ENCODE data around the gene MYH9. TPM values are rescaled to one million over a fixed set of nuclear protein-coding genes. Genes with fewer than 3 reads are reported as not detected.

The MYH9 gene
- total RNA-seq, 1 experiment from 2014 or later, result 758 TPM

DNA sequence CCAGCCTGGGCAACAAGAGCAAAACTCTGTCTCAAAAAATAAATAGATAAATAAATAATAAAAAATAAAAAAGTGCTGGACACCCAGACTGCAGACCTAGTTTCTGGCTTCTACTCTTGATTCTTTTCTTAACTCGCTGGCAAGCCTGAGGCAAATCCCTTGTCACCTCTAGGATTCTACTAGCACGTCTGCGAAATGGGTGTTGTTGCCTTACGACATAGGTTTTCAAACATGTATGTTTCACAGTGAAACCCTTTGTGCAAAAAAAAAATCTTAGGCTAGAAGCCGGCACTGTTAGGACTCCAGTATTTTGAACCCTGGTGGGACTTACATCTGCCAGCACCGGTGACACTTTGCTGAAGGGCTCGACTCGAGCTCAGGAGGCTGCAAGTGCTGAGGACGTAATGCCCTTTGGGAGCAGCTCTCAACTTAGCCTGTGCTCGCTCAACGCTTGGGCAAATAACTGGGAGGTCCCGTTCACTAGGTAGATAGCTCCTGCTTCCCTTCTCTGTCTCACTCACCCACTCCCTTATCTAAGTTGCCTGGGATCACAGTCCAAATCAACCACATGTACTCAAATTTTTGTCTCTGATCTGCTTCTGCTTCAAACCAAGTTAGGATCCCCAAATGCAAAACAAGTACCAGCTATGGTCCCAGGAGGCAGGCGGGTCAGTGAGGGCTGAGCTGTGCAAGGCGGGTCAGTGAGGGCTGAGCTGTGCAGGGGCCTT lies 34.7 kb upstream of the MYH9 start:
- Histone ChIP-seq H4K20me1 (ENCODE audit: insufficient read depth) (no peaks in the 10 kb centered on the region), H3K4me3 (no peak overlapping the region), H3K27me3 (ENCODE audit: insufficient read depth, low read depth) (no peaks in the 10 kb centered on the region), H3K9me2 (ENCODE audit: insufficient read depth) (no peaks in the 10 kb centered on the region), H3F3A (ENCODE audit: insufficient read depth, low read depth) (peaks cover 39% of the 10 kb centered on the region), H3K4me2 (no peak overlapping the region), H3K36me3 (ENCODE audit: low read depth) (no peaks in the 10 kb centered on the region), H3K27ac (no peak overlapping the region), H2AFZ (no peak overlapping the region), H3K79me2 (ENCODE audit: low read depth) (no peaks in the 10 kb centered on the region), H3K4me1 (replicated peaks; ENCODE audit: insufficient read depth) (peaks cover 42% of the 10 kb centered on the region), H3K9me3 (ENCODE audit: insufficient read depth, low read depth) (no peaks in the 10 kb centered on the region)
- DNase-seq, result no peak
- intact Hi-C loops (cut with micrococcal nuclease; ENCODE audit: unreplicated experiment), result no loop called here
- ChIA-PET CTCF (no interaction called here), POLR2A (ENCODE audit: unreplicated experiment) (no interaction called here)
- TF ChIP-seq, protein P1, sequence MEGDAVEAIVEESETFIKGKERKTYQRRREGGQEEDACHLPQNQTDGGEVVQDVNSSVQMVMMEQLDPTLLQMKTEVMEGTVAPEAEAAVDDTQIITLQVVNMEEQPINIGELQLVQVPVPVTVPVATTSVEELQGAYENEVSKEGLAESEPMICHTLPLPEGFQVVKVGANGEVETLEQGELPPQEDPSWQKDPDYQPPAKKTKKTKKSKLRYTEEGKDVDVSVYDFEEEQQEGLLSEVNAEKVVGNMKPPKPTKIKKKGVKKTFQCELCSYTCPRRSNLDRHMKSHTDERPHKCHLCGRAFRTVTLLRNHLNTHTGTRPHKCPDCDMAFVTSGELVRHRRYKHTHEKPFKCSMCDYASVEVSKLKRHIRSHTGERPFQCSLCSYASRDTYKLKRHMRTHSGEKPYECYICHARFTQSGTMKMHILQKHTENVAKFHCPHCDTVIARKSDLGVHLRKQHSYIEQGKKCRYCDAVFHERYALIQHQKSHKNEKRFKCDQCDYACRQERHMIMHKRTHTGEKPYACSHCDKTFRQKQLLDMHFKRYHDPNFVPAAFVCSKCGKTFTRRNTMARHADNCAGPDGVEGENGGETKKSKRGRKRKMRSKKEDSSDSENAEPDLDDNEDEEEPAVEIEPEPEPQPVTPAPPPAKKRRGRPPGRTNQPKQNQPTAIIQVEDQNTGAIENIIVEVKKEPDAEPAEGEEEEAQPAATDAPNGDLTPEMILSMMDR (conservative IDR thresholded peaks at IDR 0.05), result no peak
- TF ChIP-seq EZH2 (IDR thresholded peaks at IDR 0.05; ENCODE audit: low read depth), result no peak
- no TSS peak for BruUV-seq (replicated peaks)

DNA sequence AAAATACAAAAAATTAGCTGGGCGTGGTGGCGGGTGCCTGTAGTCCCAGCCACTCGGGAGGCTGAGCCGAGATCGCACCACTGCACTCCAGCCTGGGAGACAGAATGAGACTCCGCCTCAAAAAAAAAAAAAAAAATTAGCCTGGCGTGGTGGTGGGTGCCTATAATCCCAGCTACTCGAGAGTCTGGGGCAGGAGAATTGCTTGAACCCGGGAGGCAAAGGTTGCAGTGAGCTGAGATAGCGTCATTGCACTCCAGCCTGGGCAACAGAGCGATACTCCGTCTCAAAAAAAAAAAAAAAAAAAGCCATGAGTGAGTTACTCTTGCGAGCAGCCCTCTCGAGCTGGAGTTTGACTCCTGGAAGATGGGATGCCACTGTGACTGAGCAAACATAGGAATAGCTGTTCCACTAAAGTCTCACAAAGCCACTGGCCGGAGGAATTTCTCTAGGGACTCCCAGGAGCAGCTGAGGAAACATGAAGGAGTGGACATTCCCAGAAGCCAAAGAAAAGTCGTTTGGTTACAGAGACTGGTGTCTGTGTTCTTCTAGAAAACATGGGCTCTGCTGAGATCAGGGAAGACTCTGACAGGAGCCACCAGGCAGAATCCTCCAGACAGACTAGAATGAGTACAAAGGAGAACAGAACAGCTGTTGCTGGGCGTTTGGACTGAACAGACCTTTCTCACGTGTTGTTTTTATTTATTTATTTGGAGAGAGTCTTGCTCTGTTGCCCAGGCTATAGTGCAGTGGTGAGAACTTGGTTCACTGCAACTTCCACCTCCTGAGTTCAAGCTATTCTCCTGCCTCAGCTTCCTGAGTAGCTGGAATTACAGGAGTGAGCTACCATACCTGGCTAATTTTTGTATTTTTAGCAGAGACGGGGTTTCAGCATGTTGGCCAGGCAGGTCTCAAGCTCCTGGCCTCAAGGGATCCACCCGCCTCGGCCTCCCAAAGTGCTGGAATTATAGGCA lies 32.4 kb upstream of the MYH9 start:
- no peaks in the 10 kb centered on the region for H3K9me3 ChIP-seq (ENCODE audit: insufficient read depth, low read depth)
- H4K20me1 ChIP-seq (ENCODE audit: insufficient read depth), result no peaks in the 10 kb centered on the region
- H3K4me1 ChIP-seq (replicated peaks; ENCODE audit: insufficient read depth), result peaks cover 43% of the 10 kb centered on the region
- CTCF ChIA-PET, result interaction anchor here (0.7 kb wide), 1 partner anchor 335 kb away, joined by 3 read pairs; no protein-coding TSS in a partner anchor
- TF ChIP-seq, protein P1 (conservative IDR thresholded peaks at IDR 0.05), result no peak
- TF ChIP-seq EZH2 (IDR thresholded peaks at IDR 0.05; ENCODE audit: low read depth), result no peak
- H3F3A ChIP-seq (ENCODE audit: insufficient read depth, low read depth), result peaks cover 44% of the 10 kb centered on the region
- peak overlapping the region; percentile 66 for H3K27ac ChIP-seq
- no TSS peak for BruUV-seq (replicated peaks)
- H3K4me2 ChIP-seq, result peak overlapping the region; percentile 91
- intact Hi-C loops (cut with micrococcal nuclease; ENCODE audit: unreplicated experiment), result loop anchor here (5.0 kb wide), 1 partner anchor 48 kb away; no protein-coding TSS in a partner anchor
- H3K4me3 ChIP-seq, result peak overlapping the region; percentile 35; the same call in 1 of the 2 replicates
- no peaks in the 10 kb centered on the region for H3K36me3 ChIP-seq (ENCODE audit: low read depth)
- no peaks in the 10 kb centered on the region for H3K9me2 ChIP-seq (ENCODE audit: insufficient read depth)
- no peak for DNase-seq
- POLR2A ChIA-PET (ENCODE audit: unreplicated experiment), result interaction anchor here (0.7 kb wide), 1 partner anchor 39 kb away, joined by 5 read pairs; no protein-coding TSS in a partner anchor
- H2AFZ ChIP-seq, result no peak overlapping the region
- H3K79me2 ChIP-seq (ENCODE audit: low read depth), result no peaks in the 10 kb centered on the region
- no peaks in the 10 kb centered on the region for H3K27me3 ChIP-seq (ENCODE audit: insufficient read depth, low read depth)

DNA sequence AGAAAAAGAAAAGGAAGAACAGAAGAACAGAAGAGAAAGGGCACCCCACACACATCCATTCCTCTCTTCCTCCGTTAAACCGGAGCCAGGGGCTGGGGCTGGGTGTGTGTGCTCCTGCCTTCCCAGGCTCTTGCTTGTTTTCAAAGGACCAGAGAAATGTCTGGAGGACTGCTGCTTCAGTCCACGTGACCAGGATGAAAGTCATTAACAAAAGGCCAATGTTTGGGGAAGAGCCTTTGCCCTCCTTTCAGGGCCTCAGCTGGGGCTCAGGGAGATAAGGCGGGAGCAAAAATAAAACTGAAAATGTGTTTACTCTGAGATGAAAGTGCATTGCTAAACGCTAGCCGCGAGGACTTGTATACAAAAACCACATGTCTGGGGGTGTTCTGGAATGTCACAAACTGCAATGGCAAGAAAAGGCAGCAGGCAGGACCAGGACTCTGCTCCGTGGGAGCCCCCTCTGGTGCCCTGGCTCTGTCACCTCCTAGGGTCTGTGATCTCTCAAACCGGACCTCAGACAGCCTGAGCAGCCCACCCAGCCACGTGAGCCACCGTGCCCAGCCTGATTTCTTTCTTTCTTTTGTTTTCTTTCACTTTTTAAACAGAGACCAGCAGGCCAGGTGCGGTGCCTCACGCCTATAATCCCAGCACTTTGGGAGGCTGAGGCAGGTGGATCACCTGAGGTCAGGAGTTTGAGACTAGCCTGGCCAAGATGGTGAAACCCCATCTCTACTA lies 31.6 kb upstream of the MYH9 start:
- peak overlapping the region; percentile 63; the same call in 1 of the 2 replicates for H2AFZ ChIP-seq
- H3K9me3 ChIP-seq (ENCODE audit: insufficient read depth, low read depth), result no peaks in the 10 kb centered on the region
- no peaks in the 10 kb centered on the region for H3K79me2 ChIP-seq (ENCODE audit: low read depth)
- no peaks in the 10 kb centered on the region for H4K20me1 ChIP-seq (ENCODE audit: insufficient read depth)
- peaks cover 43% of the 10 kb centered on the region for H3K4me1 ChIP-seq (replicated peaks; ENCODE audit: insufficient read depth)
- peaks cover 44% of the 10 kb centered on the region for H3F3A ChIP-seq (ENCODE audit: insufficient read depth, low read depth)
- peak overlapping the region; percentile 35; the same call in 1 of the 2 replicates for H3K4me3 ChIP-seq
- ChIA-PET CTCF (no interaction called here), POLR2A (ENCODE audit: unreplicated experiment) (interaction anchor here (0.6 to 0.7 kb wide), 2 partner anchors 20 to 49 kb away, joined by 3 to 16 read pairs; no protein-coding TSS in a partner anchor)
- intact Hi-C loops (cut with micrococcal nuclease; ENCODE audit: unreplicated experiment), result loop anchor here (5.0 kb wide), 1 partner anchor 47 kb away; no protein-coding TSS in a partner anchor
- peak; percentile 44 to 93 for DNase-seq
- TF ChIP-seq, protein P1 (conservative IDR thresholded peaks at IDR 0.05), result no peak
- TF ChIP-seq EZH2 (IDR thresholded peaks at IDR 0.05; ENCODE audit: low read depth), result no peak
- peak overlapping the region; percentile 91 for H3K4me2 ChIP-seq
- BruUV-seq (replicated peaks), result no TSS peak
- H3K27ac ChIP-seq, result peak overlapping the region; percentile 66
- no peaks in the 10 kb centered on the region for H3K9me2 ChIP-seq (ENCODE audit: insufficient read depth)
- H3K27me3 ChIP-seq (ENCODE audit: insufficient read depth, low read depth), result no peaks in the 10 kb centered on the region
- no peaks in the 10 kb centered on the region for H3K36me3 ChIP-seq (ENCODE audit: low read depth)
